HepG2 (cell line): ENCODE results near the gene HADH. TPM values are rescaled to one million over a fixed set of nuclear protein-coding genes. Genes with fewer than 3 reads are reported as not detected.
A peak's percentile ranks its signal among the peaks of the same experiment; 100 is the strongest.

Source experiments
- AHR ChIP-seq: IDR thresholded peaks from 2 replicates; pipeline ENCODE4 v1.6.1; 2018; ENCODE audit warnings: missing genetic modification reagents, missing compliant biosample characterization
- CEBPB ChIP-seq: IDR thresholded peaks from 2 replicates; pipeline ENCODE4 v1.6.1; 2011; ENCODE audit warnings: low read depth, low read length, improper control_type of control experiment, borderline replicate concordance
- DNMT1 ChIP-seq: sonication (generic); formaldehyde crosslinking; IDR thresholded peaks from 2 replicates; pipeline ENCODE4 v1.5.1; 2020; ENCODE audit warnings: mild to moderate bottlenecking, missing genetic modification reagents
- E2F1 ChIP-seq: sonication (generic); formaldehyde crosslinking; IDR thresholded peaks from 2 replicates; pipeline ENCODE4 v1.5.0; 2020; ENCODE audit warnings: missing genetic modification reagents
- ELF1 ChIP-seq: sonication (generic); formaldehyde crosslinking; IDR thresholded peaks from 2 replicates; pipeline ENCODE4 v1.4.0; 2020; ENCODE audit warnings: missing genetic modification reagents
- HOXA9 ChIP-seq: sonication (generic); formaldehyde crosslinking; IDR thresholded peaks from 2 replicates; pipeline ENCODE4 v1.8.1; 2022; ENCODE audit warnings: missing genetic modification reagents, mild to moderate bottlenecking, moderate library complexity, borderline replicate concordance
- KAT8 ChIP-seq: IDR thresholded peaks from 2 replicates; pipeline ENCODE4 v1.6.1; 2016; ENCODE audit warnings: missing genetic modification reagents, missing compliant biosample characterization
- NFIC ChIP-seq: IDR thresholded peaks from 2 replicates; pipeline ENCODE4 v1.6.1; 2012; ENCODE audit warnings: mild to moderate bottlenecking, low read length, inconsistent platforms
- NR3C1 ChIP-seq: sonication (generic); formaldehyde crosslinking; IDR thresholded peaks from 2 replicates; pipeline ENCODE4 v1.4.0; 2020; ENCODE audit warnings: missing genetic modification reagents
- SAP130 ChIP-seq: IDR thresholded peaks from 2 replicates; pipeline ENCODE4 v1.6.1; 2016; ENCODE audit warnings: low read depth
- STAG1 ChIP-seq: sonication (generic); formaldehyde crosslinking; IDR thresholded peaks from 2 replicates; pipeline ENCODE4 v1.4.0; 2020; ENCODE audit warnings: missing genetic modification reagents
- TMF1 ChIP-seq: sonication (generic); formaldehyde crosslinking; IDR thresholded peaks from 2 replicates; pipeline ENCODE4 v1.8.1; 2022; ENCODE audit warnings: low read depth, missing genetic modification reagents
- ZBTB37 ChIP-seq: sonication (generic); formaldehyde crosslinking; IDR thresholded peaks from 2 replicates; pipeline ENCODE4 v1.4.0; 2020; ENCODE audit warnings: mild to moderate bottlenecking, missing genetic modification reagents
- ZFP1 ChIP-seq: IDR thresholded peaks from 2 replicates; pipeline ENCODE4 v1.6.1; 2016
- ZNF256 ChIP-seq: sonication (generic); formaldehyde crosslinking; conservative IDR thresholded peaks from 2 replicates; pipeline ENCODE4 v1.4.0; 2020; ENCODE audit warnings: missing genetic modification reagents
- ZNF264 ChIP-seq: sonication (generic); formaldehyde crosslinking; IDR thresholded peaks from 2 replicates; pipeline ENCODE4 v1.4.0; 2020; ENCODE audit warnings: missing genetic modification reagents
- ZNF609 ChIP-seq: sonication (generic); formaldehyde crosslinking; IDR thresholded peaks from 2 replicates; pipeline ENCODE4 v1.4.0; 2020; ENCODE audit warnings: mild to moderate bottlenecking, missing genetic modification reagents, borderline replicate concordance
- ZNF619 ChIP-seq: sonication (generic); formaldehyde crosslinking; IDR thresholded peaks from 2 replicates; pipeline ENCODE4 v1.4.0; 2020; ENCODE audit warnings: mild to moderate bottlenecking, missing genetic modification reagents
- polyA plus RNA-seq, 8 experiments: library from polyadenylated mRNA; depleted of rRNA in 3 of 8; stranded (reverse) in 7 of 8; unstranded in 1 of 8; fragments of >200 nt; fragmentation: Illumina TruSeq in 4 of 8; extraction: Trizol in 4 of 8; gene quantifications; 2 replicates each; pipeline versions ENCODE4 v1.2.1 to v1.2.3, GENCODE V29; 2011 to 2016; ENCODE audit warnings: low read depth in 4 of 8, missing spikeins in 1 of 8, mixed read lengths in 1 of 8; ENCODE audit not compliant: insufficient read depth in 1 of 8
- total RNA-seq, 5 experiments: library from RNA; depleted of rRNA; stranded (reverse); fragments of >200 nt; fragmentation: Illumina TruSeq; extraction: Trizol; gene quantifications; 2 replicates each; pipeline ENCODE4 v1.2.3, GENCODE V29; 2016; ENCODE audit warnings: low read depth in 1 of 5
- TF ChIP-seq, protein P1 (sequence below): sonication (generic); formaldehyde crosslinking; IDR thresholded peaks from 2 replicates; pipeline ENCODE4 v1.4.0; 2020; ENCODE audit warnings: missing genetic modification reagents, mild to moderate bottlenecking, borderline replicate concordance
- TF ChIP-seq, protein P2 (sequence below): sonication (generic); formaldehyde crosslinking; IDR thresholded peaks from 2 replicates; pipeline ENCODE4 v1.4.0; 2020; ENCODE audit warnings: missing genetic modification reagents; ENCODE audit errors: not compliant biosample characterization

The HADH gene
- total and polyA plus RNA-seq, 2 of the 13 experiments (the other 11 are each of a cell fraction or from before 2014, with no cell fraction given), result 29.6 to 33.9 TPM

- TF ChIP-seq, protein P1, sequence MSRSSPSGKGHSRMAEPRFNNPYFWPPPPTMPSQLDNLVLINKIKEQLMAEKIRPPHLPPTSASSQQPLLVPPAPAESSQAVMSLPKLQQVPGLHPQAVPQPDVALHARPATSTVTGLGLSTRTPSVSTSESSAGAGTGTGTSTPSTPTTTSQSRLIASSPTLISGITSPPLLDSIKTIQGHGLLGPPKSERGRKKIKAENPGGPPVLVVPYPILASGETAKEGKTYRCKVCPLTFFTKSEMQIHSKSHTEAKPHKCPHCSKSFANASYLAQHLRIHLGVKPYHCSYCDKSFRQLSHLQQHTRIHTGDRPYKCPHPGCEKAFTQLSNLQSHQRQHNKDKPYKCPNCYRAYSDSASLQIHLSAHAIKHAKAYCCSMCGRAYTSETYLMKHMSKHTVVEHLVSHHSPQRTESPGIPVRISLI (CRISPR knock-in tag), result peak; percentile 49; the same call in 1 of the 2 replicates
- TF ChIP-seq ZNF264 (CRISPR knock-in tag), result no peak
- no peak for TF ChIP-seq ZNF609 (CRISPR knock-in tag)
- TF ChIP-seq HOXA9 (CRISPR knock-in tag), result no peak
- no peak for TF ChIP-seq DNMT1 (CRISPR knock-in tag)
- no peak for TF ChIP-seq NFIC
- TF ChIP-seq CEBPB, result peak; percentile 78; the same call in 1 of the 2 replicates
- TF ChIP-seq SAP130 (CRISPR knock-in tag), result peak; percentile 48
- TF ChIP-seq STAG1, result no peak
- TF ChIP-seq ZNF256 (CRISPR knock-in tag), result no peak
- peak; percentile 74 for TF ChIP-seq ZBTB37 (CRISPR knock-in tag)
- no peak for TF ChIP-seq NR3C1 (CRISPR knock-in tag)
- TF ChIP-seq TMF1 (CRISPR knock-in tag), result no peak
- no peak for TF ChIP-seq AHR (CRISPR knock-in tag)
- TF ChIP-seq, protein P2, sequence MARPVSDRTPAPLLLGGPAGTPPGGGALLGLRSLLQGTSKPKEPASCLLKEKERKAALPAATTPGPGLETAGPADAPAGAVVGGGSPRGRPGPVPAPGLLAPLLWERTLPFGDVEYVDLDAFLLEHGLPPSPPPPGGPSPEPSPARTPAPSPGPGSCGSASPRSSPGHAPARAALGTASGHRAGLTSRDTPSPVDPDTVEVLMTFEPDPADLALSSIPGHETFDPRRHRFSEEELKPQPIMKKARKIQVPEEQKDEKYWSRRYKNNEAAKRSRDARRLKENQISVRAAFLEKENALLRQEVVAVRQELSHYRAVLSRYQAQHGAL (CRISPR knock-in tag), result no peak
- TF ChIP-seq ELF1 (CRISPR knock-in tag), result no peak
- no peak for TF ChIP-seq ZNF619 (CRISPR knock-in tag)
- TF ChIP-seq E2F1 (CRISPR knock-in tag), result no peak
- no peak for TF ChIP-seq KAT8 (CRISPR knock-in tag)
- TF ChIP-seq ZFP1 (CRISPR knock-in tag), result no peak
Measured at GRCh38 chr4:107978716-107979451, 10.8 kb upstream of the HADH start (continued).
